Fibroblast of villous mesenchyme (primary cell): ENCODE results near the gene MAP3K2. TPM values are rescaled to one million over a fixed set of nuclear protein-coding genes. Genes with fewer than 3 reads are reported as not detected.
A peak's percentile ranks its signal among the peaks of the same experiment; 100 is the strongest.

ENCODE experiments used
- DNase-seq: peaks from one replicate; pipeline ENCODE4 v3.0.0-alpha.2; 2010; ENCODE audit warnings: low read depth
- H3K4me3 ChIP-seq: 2 replicates; pipeline ENCODE4 v1.5.1; 2011; ENCODE audit warnings: low read depth, mild to moderate bottlenecking, low read length
- CTCF ChIP-seq: IDR thresholded peaks from 2 replicates; pipeline ENCODE4 v1.5.1; 2012; ENCODE audit warnings: low read depth, mild to moderate bottlenecking, low read length; ENCODE audit not compliant: insufficient read depth
- total RNA-seq: library from RNA; depleted of rRNA; stranded (reverse); fragments of >200 nt; gene quantifications from 2 replicates; pipeline ENCODE4 v1.2.3, GENCODE V29; 2012

MAP3K2 gene
- total RNA-seq, 1 donor: 38.4 TPM

DNA sequence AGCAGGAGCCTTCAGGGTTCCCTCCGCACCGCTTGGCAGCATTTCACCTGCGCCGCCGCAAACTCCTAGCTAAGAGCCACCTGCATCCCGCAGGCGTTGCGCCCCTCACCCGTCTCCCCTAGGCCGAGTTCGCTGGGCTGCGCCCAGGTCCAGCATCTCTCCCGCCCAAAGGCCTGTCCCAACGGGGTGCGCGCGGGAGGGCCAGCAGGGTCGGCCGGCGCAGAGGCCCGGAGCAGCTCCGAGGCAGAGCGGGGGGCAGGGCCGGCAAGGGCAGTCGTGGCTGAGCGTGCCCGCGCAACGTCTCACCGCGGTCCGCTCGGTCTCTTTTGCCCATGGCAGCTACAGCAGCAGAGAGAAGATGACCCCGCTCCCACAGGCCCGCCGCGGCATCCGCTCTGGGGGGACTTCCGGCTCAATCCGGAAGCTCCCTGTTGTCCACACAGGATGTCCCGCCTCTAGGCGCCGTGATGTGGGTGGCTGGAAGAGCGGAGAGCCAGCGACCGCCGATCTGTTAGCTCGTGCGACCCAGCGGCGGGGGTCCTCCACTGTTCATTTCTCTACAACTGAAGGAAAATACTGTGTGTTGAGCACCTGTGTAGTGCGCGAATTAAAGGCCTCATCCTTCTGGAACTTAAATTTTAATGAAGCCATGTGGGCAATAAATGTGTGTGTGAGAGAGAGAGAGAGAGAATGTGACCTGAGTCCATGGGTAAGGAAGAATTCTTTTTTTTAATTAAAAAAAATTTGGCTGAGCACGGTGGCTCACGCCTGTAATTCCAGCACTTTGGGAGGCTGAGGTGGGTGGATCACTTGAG, 93.8 kb downstream of the MAP3K2 start, which contains the start of gene ERCC3:
Gene ERCC3, minus strand, starts transcription at position 397 of the 815 bp plus-strand sequence. Its CDS starts 63 bp downstream, at position 334.
- peak within 1 kb of the TSS; percentile 95 for H3K4me3 ChIP-seq
- DNase-seq: peak; percentile 77
- no peak for TF ChIP-seq CTCF

DNA sequence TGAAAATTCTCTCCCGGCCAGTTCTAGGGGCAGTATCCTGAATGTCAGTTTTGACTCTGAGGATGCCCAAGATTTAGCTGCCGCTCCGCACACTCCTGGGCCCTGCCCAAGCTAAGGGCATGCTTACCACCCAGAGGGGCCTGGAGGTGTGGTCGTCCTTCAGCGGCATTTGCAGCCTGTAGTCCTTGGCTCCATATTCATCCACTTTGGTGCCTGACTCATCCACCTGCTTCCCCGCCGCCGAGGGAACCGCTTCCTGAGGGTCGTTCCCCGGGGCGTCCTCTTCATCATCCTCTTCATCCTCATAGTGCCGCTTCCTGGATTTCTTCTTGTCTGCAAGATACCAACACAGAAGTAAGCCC, 94.4 kb downstream of the MAP3K2 start:
- DNase-seq: peak; percentile 8
- H3K4me3 ChIP-seq: peak overlapping the region; percentile 95
- no peak for TF ChIP-seq CTCF

- no peak for DNase-seq
- no peak overlapping the region for H3K4me3 ChIP-seq
- TF ChIP-seq CTCF: no peak
Measured at GRCh38 chr2:127288274-127288673, 99.5 kb downstream of the MAP3K2 start.

- no peak overlapping the region for H3K4me3 ChIP-seq
- TF ChIP-seq CTCF: no peak
- DNase-seq: no peak
Measured at GRCh38 chr2:127283275-127283674, 104.5 kb downstream of the MAP3K2 start.

DNA sequence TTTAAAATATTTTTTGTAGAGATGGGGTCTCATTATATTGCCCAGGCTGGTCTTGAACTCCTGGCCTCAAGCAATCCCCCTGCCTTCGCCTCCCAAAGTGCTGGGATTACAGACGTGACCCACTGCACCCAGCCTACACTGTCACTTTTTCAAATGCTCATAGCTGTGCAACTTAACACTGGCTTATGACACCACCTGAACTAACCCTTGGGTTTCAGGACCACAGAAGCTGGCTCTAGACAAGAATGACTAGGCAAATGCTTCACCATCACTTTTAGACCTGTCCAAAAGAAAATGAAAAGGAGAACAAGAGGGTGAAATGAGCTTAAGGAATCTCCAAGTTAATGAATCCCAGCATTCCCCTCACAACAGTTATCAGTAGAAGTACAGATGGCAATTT, 107.1 kb downstream of the MAP3K2 start:
- no peak for DNase-seq
- no peak overlapping the region for H3K4me3 ChIP-seq
- TF ChIP-seq CTCF: no peak

DNA sequence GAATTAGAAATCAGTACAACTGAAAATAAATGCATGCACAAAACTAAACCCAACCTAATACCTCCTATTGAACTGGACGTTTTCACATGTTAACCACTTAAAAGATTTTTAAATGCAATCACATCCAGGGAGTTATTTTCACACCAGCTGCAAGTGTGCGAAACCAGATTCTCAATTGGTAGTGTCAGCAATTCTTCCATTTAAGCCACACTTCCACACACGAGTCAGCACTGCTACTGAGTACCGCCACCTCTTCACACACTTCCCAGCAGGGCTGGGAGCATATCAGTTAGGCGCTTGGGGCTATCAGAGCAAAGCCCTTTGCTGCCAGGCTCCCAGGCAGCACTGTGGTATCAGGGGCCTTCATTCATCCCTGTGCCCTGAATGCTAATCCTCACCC, 108.0 kb downstream of the MAP3K2 start:
- no peak overlapping the region for H3K4me3 ChIP-seq
- no peak for TF ChIP-seq CTCF
- no peak for DNase-seq

DNA sequence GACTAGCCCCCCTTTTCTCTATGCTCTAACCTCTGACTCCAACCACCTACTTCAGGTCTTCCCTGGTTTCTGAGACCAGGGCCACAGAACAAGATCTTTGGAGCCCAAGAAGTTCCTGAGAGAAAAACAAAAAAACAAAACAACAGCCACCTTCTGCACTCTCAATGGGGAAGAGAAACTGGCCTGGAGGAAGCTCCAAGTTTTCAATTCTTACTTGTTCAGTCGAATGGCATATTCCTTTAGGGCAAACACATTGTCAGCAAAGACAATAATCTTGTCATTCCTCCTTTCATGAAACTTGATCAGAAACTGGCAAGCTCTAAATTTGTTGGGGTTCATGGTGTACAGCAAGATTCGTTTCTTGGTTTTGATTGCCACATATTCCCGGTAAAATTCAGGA, 108.8 kb downstream of the MAP3K2 start:
- no peak for TF ChIP-seq CTCF
- DNase-seq: no peak

More for the DNA sequence above, 108.8 kb downstream of the MAP3K2 start:
- H3K4me3 ChIP-seq: no peak overlapping the region
